ENCODE results near the gene TUT7.
A peak's percentile ranks its signal among the peaks of the same experiment; 100 is the strongest.

The TUT7 gene

DNA sequence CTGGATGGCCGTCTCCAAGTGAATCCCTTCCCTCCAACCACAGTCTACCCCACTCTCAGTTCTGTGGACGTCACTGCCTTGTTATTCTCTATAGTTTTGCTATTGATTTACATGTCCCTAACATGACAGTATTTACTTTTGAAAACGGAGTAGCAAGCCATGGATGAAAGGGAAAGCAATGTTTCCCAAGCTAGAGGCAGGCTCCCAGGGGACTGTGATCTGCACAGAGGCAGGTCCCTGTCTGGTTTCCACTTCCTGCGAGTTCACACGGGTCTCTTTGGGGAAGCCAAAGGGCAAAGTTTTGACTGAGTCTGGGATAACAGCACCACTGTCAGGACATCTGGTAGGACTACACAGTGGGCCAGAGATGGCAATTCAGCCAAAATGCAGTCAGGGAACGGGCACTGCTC, 107.5 kb downstream of the TUT7 start:
- no peaks in the 10 kb centered on the region for H3K27me3 ChIP-seq (ENCODE audit: insufficient read depth, low read length, poor library complexity)
- H3K9me3 ChIP-seq (ENCODE audit: insufficient read depth, low read length, severe bottlenecking): no peaks in the 10 kb centered on the region
- no peak overlapping the region for H3K4me3 ChIP-seq (ENCODE audit: low read depth in 1 of 2, low read length in 2 of 2)
- no peaks in the 10 kb centered on the region for H4K20me1 ChIP-seq (ENCODE audit: insufficient read depth, low read length)
- no peaks in the 10 kb centered on the region for H3K36me3 ChIP-seq (ENCODE audit: insufficient read depth, low read length)
- peak; percentile 85 for ATAC-seq (ENCODE audit: insufficient read depth, low read depth)
- no peak overlapping the region for H2AFZ ChIP-seq (ENCODE audit: low read depth, low read length)
- H3K27ac ChIP-seq (ENCODE audit: low read length): no peak overlapping the region
- peaks cover 12% of the 10 kb centered on the region for H3K4me1 ChIP-seq (ENCODE audit: insufficient read depth, low read length)
- TF ChIP-seq CTCF (IDR thresholded peaks at IDR 0.05; ENCODE audit: borderline replicate concordance, extremely low read depth, low read length, poor library complexity, severe bottlenecking) (peak; percentile 58), EZH2 (IDR thresholded peaks at IDR 0.05; ENCODE audit: borderline replicate concordance, low read depth, low read length, severe bottlenecking) (no peak)
- peak overlapping the region; percentile 32; the same call in 1 of the 2 replicates for H3K4me2 ChIP-seq (ENCODE audit: insufficient read depth, low read length)
- H3K79me2 ChIP-seq (ENCODE audit: insufficient read depth, low read length): no peaks in the 10 kb centered on the region
- H3K9ac ChIP-seq (ENCODE audit: low read depth, low read length): no peak overlapping the region
- peak; percentile 56 for DNase-seq

- no peaks in the 10 kb centered on the region for H3K36me3 ChIP-seq (ENCODE audit: insufficient read depth, low read length)
- H3K27ac ChIP-seq (ENCODE audit: low read length): no peak overlapping the region
- H3K4me2 ChIP-seq (ENCODE audit: insufficient read depth, low read length): no peak overlapping the region
- H4K20me1 ChIP-seq (ENCODE audit: insufficient read depth, low read length): no peaks in the 10 kb centered on the region
- H2AFZ ChIP-seq (ENCODE audit: low read depth, low read length): no peak overlapping the region
- DNase-seq (no peak), ATAC-seq (ENCODE audit: insufficient read depth, low read depth) (no peak)
- H3K27me3 ChIP-seq (ENCODE audit: insufficient read depth, low read length, poor library complexity): no peaks in the 10 kb centered on the region
- no peaks in the 10 kb centered on the region for H3K79me2 ChIP-seq (ENCODE audit: insufficient read depth, low read length)
- H3K4me1 ChIP-seq (ENCODE audit: insufficient read depth, low read length): peaks cover 8% of the 10 kb centered on the region
- H3K9me3 ChIP-seq (ENCODE audit: insufficient read depth, low read length, severe bottlenecking): no peaks in the 10 kb centered on the region
- H3K4me3 ChIP-seq (ENCODE audit: low read depth in 1 of 2, low read length in 2 of 2): no peak overlapping the region
- no peak for TF ChIP-seq EZH2 (IDR thresholded peaks at IDR 0.05; ENCODE audit: borderline replicate concordance, low read depth, low read length, severe bottlenecking)
- no peak for TF ChIP-seq CTCF (IDR thresholded peaks at IDR 0.05; ENCODE audit: borderline replicate concordance, extremely low read depth, low read length, poor library complexity, severe bottlenecking)
- H3K9ac ChIP-seq (ENCODE audit: low read depth, low read length): no peak overlapping the region
Measured at GRCh38 chr9:86242071-86242470, 112.1 kb downstream of the TUT7 start.

GRCh38 chr9:86241216-86241615, 113.0 kb downstream of the TUT7 start:
- Histone ChIP-seq H3K4me3 (ENCODE audit: low read depth in 1 of 2, low read length in 2 of 2) (no peak overlapping the region), H3K36me3 (ENCODE audit: insufficient read depth, low read length) (no peaks in the 10 kb centered on the region), H3K4me2 (ENCODE audit: insufficient read depth, low read length) (no peak overlapping the region), H3K27me3 (ENCODE audit: insufficient read depth, low read length, poor library complexity) (no peaks in the 10 kb centered on the region), H3K9ac (ENCODE audit: low read depth, low read length) (no peak overlapping the region), H3K4me1 (ENCODE audit: insufficient read depth, low read length) (no peaks in the 10 kb centered on the region), H4K20me1 (ENCODE audit: insufficient read depth, low read length) (no peaks in the 10 kb centered on the region), H2AFZ (ENCODE audit: low read depth, low read length) (no peak overlapping the region), H3K79me2 (ENCODE audit: insufficient read depth, low read length) (no peaks in the 10 kb centered on the region), H3K9me3 (ENCODE audit: insufficient read depth, low read length, severe bottlenecking) (no peaks in the 10 kb centered on the region), H3K27ac (ENCODE audit: low read length) (no peak overlapping the region)
- no peak for ATAC-seq (ENCODE audit: insufficient read depth, low read depth)
- no peak for DNase-seq
- TF ChIP-seq CTCF (IDR thresholded peaks at IDR 0.05; ENCODE audit: borderline replicate concordance, extremely low read depth, low read length, poor library complexity, severe bottlenecking) (no peak), EZH2 (IDR thresholded peaks at IDR 0.05; ENCODE audit: borderline replicate concordance, low read depth, low read length, severe bottlenecking) (no peak)

All from DND-41 (cell line).